GM12878 (cell line): ENCODE data around the gene GLI2. TPM values are rescaled to one million over a fixed set of nuclear protein-coding genes. Genes with fewer than 3 reads are reported as not detected.

Source experiments
- ATAC-seq: fragments of 200-7000 bp; cut with Tn5 transposase; 3 replicates; pipeline ENCODE4 v1.9.1; 2020; ENCODE audit warnings: mild to moderate bottlenecking, moderate library complexity
- BruUV-seq: library from RNA; stranded (reverse); fragments of 400-500 nt; replicated peaks from 2 replicates; lab custom pipeline; 2021; lab: Mats Ljungman, UMichigan
- CTCF ChIA-PET: fragments of 300-600 bp; sonication (Branson Sonifier 250); formaldehyde crosslinking; extraction: SDS; loops from one replicate; lab custom pipeline; 2021; ENCODE audit warnings: inconsistent platforms; lab: Yijun Ruan, JAX
- POLR2A ChIA-PET: fragments of 350-600 bp; formaldehyde crosslinking; extraction: SDS; loops from one replicate; lab custom pipeline; 2021; ENCODE audit warnings: inconsistent platforms; lab: Charles Lee
- RAD21 ChIA-PET: fragments of 300-600 bp; sonication (Branson Sonifier 250); formaldehyde crosslinking; loops from one replicate; lab custom pipeline; 2023; ENCODE audit warnings: antibody characterized with exemption; ENCODE audit not compliant: unreplicated experiment; lab: Charles Lee
- SMC1A ChIA-PET: fragments of 300-600 bp; sonication (Branson Sonifier 250); formaldehyde crosslinking; loops from one replicate; lab custom pipeline; 2023; ENCODE audit not compliant: unreplicated experiment, uncharacterized antibody; lab: Charles Lee
- DNase-seq: peaks from one replicate; pipeline ENCODE4 v3.0.0-alpha.2; 2011; ENCODE audit warnings: low read depth, low spot score
- FAIRE-seq: peaks from 3 replicates; lab custom pipeline; 2011; peaks lifted over from hg19 to GRCh38; lab: Jason Lieb, UNC
- H2AFZ ChIP-seq: 2 replicates; pipeline ENCODE4 v1.6.0; 2011; ENCODE audit warnings: low read depth, low read length, control low read depth; ENCODE audit not compliant: control insufficient read depth
- H3K27ac ChIP-seq: 2 replicates; pipeline ENCODE4 v1.5.1; 2011; ENCODE audit warnings: control low read depth; ENCODE audit not compliant: control insufficient read depth, insufficient read depth
- H3K27me3 ChIP-seq, 2 experiments: replicated peaks in 1 of 2; 2 replicates each; pipeline versions ENCODE4 v1.6.0 to v1.6.1; 2011; ENCODE audit warnings: low read length in 1 of 2; ENCODE audit not compliant: control insufficient read depth in 2 of 2, insufficient read depth in 2 of 2
- H3K36me3 ChIP-seq, 2 experiments: 2 replicates each; pipeline ENCODE4 v1.5.1; 2011; ENCODE audit warnings: low read length in 1 of 2; ENCODE audit not compliant: control insufficient read depth in 2 of 2, insufficient read depth in 2 of 2
- H3K4me1 ChIP-seq: 2 replicates; pipeline ENCODE4 v1.6.1; 2011; ENCODE audit warnings: mild to moderate bottlenecking, low read length, moderate library complexity, mixed read lengths; ENCODE audit not compliant: control insufficient read depth, insufficient read depth
- H3K4me2 ChIP-seq: 2 replicates; pipeline ENCODE4 v1.6.0; 2011; ENCODE audit warnings: control low read depth; ENCODE audit not compliant: control insufficient read depth, insufficient read depth
- H3K4me3 ChIP-seq: fragments of 200-600 bp; sonication (generic); 2 replicates; pipeline ENCODE4 v1.5.1; 2016
- H3K79me2 ChIP-seq: 2 replicates; pipeline ENCODE4 v1.6.0; 2011; ENCODE audit warnings: low read length; ENCODE audit not compliant: control insufficient read depth, insufficient read depth
- H3K9ac ChIP-seq: 2 replicates; pipeline ENCODE4 v1.8.0; 2011; ENCODE audit warnings: low read length, control low read depth, mixed read lengths; ENCODE audit not compliant: control insufficient read depth, insufficient read depth
- H3K9me3 ChIP-seq: replicated peaks from 3 replicates; pipeline ENCODE4 v1.5.1; 2011; ENCODE audit warnings: mild to moderate bottlenecking, low read length; ENCODE audit not compliant: control insufficient read depth, insufficient read depth
- H4K20me1 ChIP-seq: 2 replicates; pipeline ENCODE4 v1.6.0; 2011; ENCODE audit not compliant: control insufficient read depth, insufficient read depth
- CEBPB ChIP-seq, 2 experiments: fragments of 150-350 bp in 1 of 2; IDR thresholded peaks; 2 replicates each; pipeline ENCODE4 v1.6.1; 2012 to 2014; ENCODE audit warnings: low read depth in 2 of 2, low read length in 2 of 2, borderline replicate concordance in 1 of 2, inconsistent platforms in 1 of 2
- DPF2 ChIP-seq: fragments of 450-650 bp; IDR thresholded peaks from 2 replicates; pipeline ENCODE4 v1.6.1; 2017; ENCODE audit warnings: mild to moderate bottlenecking
- GABPA ChIP-seq: IDR thresholded peaks from 2 replicates; pipeline ENCODE4 v1.6.1; 2014; ENCODE audit warnings: antibody characterized with exemption, low read depth, mild to moderate bottlenecking, inconsistent platforms
- IRF5 ChIP-seq: fragments of 450-650 bp; IDR thresholded peaks from 2 replicates; pipeline ENCODE4 v1.6.1; 2017; ENCODE audit warnings: borderline replicate concordance
- MEF2B ChIP-seq: fragments of 450-650 bp; IDR thresholded peaks from 2 replicates; pipeline ENCODE4 v1.6.1; 2018; ENCODE audit warnings: mild to moderate bottlenecking, moderate library complexity; ENCODE audit not compliant: partially characterized antibody, poor library complexity, severe bottlenecking
- NR2C1 ChIP-seq: fragments of 450-650 bp; IDR thresholded peaks from 2 replicates; pipeline ENCODE4 v1.6.1; 2017; ENCODE audit warnings: antibody characterized with exemption, mild to moderate bottlenecking, moderate library complexity
- PAX8 ChIP-seq: fragments of 450-650 bp; IDR thresholded peaks from 2 replicates; pipeline ENCODE4 v1.6.1; 2017; ENCODE audit warnings: mild to moderate bottlenecking, moderate library complexity
- POLR2A ChIP-seq: IDR thresholded peaks from 2 replicates; pipeline ENCODE4 v1.6.1; 2011; ENCODE audit warnings: low read depth, mild to moderate bottlenecking, low read length
- SREBF1 ChIP-seq: IDR thresholded peaks from 2 replicates; pipeline ENCODE4 v1.6.1; 2012; ENCODE audit warnings: mild to moderate bottlenecking, low read length
- TARDBP ChIP-seq: IDR thresholded peaks from 2 replicates; pipeline ENCODE4 v1.6.1; 2016; ENCODE audit warnings: borderline replicate concordance
- TCF3 ChIP-seq: IDR thresholded peaks from 2 replicates; pipeline ENCODE4 v1.6.1; 2012; ENCODE audit warnings: low read depth, mild to moderate bottlenecking, low read length, borderline replicate concordance; ENCODE audit not compliant: insufficient read depth
- USF2 ChIP-seq: IDR thresholded peaks from 2 replicates; pipeline ENCODE4 v1.6.1; 2011; ENCODE audit warnings: low read depth, low read length, improper control_type of control experiment, borderline replicate concordance
- WGBS: methylation state at CpG from one replicate; pipeline ENCODE4 v1.1.6; 2016; ENCODE audit warnings: low lambda C conversion rate; ENCODE audit not compliant: insufficient replicate concordance, insufficient coverage; ENCODE audit errors: missing lambda C conversion rate; 5-methylcytosine and 5-hydroxymethylcytosine counted together
- in situ Hi-C: fragments of 300-500 bp; cut with MboI; formaldehyde crosslinking; loops from 9 replicates; pipeline ENCODE4 v1.14.3; 2018; ENCODE audit warnings: mixed read lengths
- intact Hi-C: fragments of 100-400 bp; cut with micrococcal nuclease; formaldehyde crosslinking; loops from one replicate; pipeline ENCODE4 v1.14.2; 2022; ENCODE audit not compliant: unreplicated experiment
- polyA plus RNA-seq, 11 experiments: library from polyadenylated mRNA; depleted of rRNA in 4 of 11; unstranded in 6 of 11; stranded (reverse) in 5 of 11; fragments of >200 nt; fragmentation: Nextera tagmentation in 4 of 11; fragmentation: Illumina TruSeq in 1 of 11; extraction: Ambion mirVana in 4 of 11; extraction: Trizol in 1 of 11; gene quantifications; 1 replicate in 1 of 11; 2 replicates in 10 of 11; pipeline versions ENCODE4 v1.2.1 to v1.2.3, GENCODE V29; 2011 to 2016; ENCODE audit warnings: inconsistent platforms in 2 of 11, missing spikeins in 2 of 11, low read depth in 1 of 11
- total RNA-seq, 4 experiments: library from RNA; depleted of rRNA in 3 of 4; stranded (reverse); fragments of >200 nt in 3 of 4; fragmentation: Illumina TruSeq in 1 of 4; extraction: Trizol in 1 of 4; gene quantifications; 2 replicates each; pipeline versions ENCODE4 v1.2.1 to v1.2.3, GENCODE V29; 2013 to 2021

Gene GLI2
- total and polyA plus RNA-seq, 10 of the 15 experiments (the other 5 are each of a cell fraction or from before 2014, with no cell fraction given), result 0.01 TPM; not detected in 9

GRCh38 chr2:120715941-120716340, 19.7 kb upstream of the GLI2 start:
- ChIA-PET SMC1A (no interaction called here), CTCF (no interaction called here), POLR2A (no interaction called here), RAD21 (no interaction called here)
- no TSS peak for BruUV-seq
- no peak for TF ChIP-seq GABPA
- no peak for TF ChIP-seq POLR2A
- TF ChIP-seq DPF2, result no peak
- TF ChIP-seq MEF2B, result no peak
- no peak for TF ChIP-seq PAX8
- TF ChIP-seq USF2, result no peak
- no peak for TF ChIP-seq CEBPB (IDR thresholded peaks at IDR 0.05; ENCODE audit: borderline replicate concordance in 1 of 2, low read depth in 2 of 2, low read length in 2 of 2)
- no peak for TF ChIP-seq SREBF1
- TF ChIP-seq NR2C1, result no peak
- TF ChIP-seq IRF5, result no peak
- TF ChIP-seq TARDBP, result no peak
- no peak for TF ChIP-seq TCF3
- H3K4me3 ChIP-seq, result no peak overlapping the region
- H3K9ac ChIP-seq, result no peak overlapping the region
- no peak overlapping the region for H2AFZ ChIP-seq
- ATAC-seq (no peak), DNase-seq (no peak), FAIRE-seq (no peak)
- WGBS, result 16% methylated on average over 8 of the region's 8 CpGs
- in situ Hi-C loops (no loop called here), intact Hi-C loops (no loop called here)
- peaks cover 2 to 3% of the 10 kb centered on the region in 2 experiments; a peak in 3 of 4 replicates for H3K27me3 ChIP-seq
- no peaks in the 10 kb centered on the region for H3K79me2 ChIP-seq
- no peaks in the 10 kb centered on the region for H3K4me1 ChIP-seq
- no peaks in the 10 kb centered on the region for H4K20me1 ChIP-seq
- no peak overlapping the region for H3K27ac ChIP-seq
- H3K9me3 ChIP-seq, result no peaks in the 10 kb centered on the region
- H3K36me3 ChIP-seq, result no peaks in the 10 kb centered on the region
- no peak overlapping the region for H3K4me2 ChIP-seq
